NCI-H446 (cell line): ENCODE measurements around the gene UBR1.
"Not testable (repeated sequence)": the region's sequence is repeated elsewhere in the genome, so short reads cannot be mapped to it uniquely, and the experiment has no call there.

Experiments
- DNase-seq, 2 experiments: peaks; one replicate each; lab custom pipeline; 2025; lab: John Stamatoyannopoulos, UW

Gene UBR1

DNA sequence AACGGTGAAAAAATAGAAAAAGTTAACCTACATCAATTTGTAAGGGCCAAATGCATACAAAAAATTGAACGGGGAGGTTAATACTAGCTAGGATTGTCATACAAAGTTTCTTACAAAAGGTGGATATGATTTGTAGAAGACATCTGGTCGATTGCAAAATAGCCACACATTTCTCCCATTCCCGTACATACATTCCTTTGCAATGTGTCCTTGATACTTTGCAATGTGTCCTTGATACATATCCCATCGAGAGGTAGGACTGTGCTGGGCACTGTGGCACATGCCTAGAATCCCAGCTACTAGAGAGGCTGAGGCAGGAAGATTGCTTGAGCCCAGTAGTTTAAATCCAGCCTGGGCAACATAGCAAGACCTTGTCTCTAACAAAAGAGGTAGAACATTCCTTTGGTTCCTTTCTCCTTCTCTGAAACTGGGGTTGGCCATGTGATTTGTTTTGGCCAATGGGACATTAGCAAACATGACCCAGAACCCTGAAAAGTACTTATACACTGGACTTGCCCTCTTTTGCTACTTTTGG, 194.7 kb downstream of the UBR1 start:
- no peak for DNase-seq

DNA sequence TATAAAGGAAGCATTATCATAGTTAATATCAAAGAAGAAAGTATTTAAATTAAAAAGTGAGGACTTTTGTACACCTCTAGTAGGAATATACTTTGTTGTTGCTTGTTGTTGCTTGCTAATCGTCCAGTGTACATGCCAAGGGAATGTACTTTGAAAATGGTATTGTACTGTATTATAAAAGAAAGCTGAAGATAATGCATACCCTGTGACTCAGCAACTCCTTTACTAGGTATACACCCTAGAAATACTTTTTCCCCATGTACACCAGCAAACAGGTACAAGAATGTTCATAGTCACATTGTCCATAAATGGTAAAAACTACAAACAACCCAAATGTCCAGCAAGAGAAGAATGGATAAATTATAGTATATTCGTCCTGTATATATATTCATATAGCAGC, 197.3 kb downstream of the UBR1 start:
- no peak for DNase-seq

DNA sequence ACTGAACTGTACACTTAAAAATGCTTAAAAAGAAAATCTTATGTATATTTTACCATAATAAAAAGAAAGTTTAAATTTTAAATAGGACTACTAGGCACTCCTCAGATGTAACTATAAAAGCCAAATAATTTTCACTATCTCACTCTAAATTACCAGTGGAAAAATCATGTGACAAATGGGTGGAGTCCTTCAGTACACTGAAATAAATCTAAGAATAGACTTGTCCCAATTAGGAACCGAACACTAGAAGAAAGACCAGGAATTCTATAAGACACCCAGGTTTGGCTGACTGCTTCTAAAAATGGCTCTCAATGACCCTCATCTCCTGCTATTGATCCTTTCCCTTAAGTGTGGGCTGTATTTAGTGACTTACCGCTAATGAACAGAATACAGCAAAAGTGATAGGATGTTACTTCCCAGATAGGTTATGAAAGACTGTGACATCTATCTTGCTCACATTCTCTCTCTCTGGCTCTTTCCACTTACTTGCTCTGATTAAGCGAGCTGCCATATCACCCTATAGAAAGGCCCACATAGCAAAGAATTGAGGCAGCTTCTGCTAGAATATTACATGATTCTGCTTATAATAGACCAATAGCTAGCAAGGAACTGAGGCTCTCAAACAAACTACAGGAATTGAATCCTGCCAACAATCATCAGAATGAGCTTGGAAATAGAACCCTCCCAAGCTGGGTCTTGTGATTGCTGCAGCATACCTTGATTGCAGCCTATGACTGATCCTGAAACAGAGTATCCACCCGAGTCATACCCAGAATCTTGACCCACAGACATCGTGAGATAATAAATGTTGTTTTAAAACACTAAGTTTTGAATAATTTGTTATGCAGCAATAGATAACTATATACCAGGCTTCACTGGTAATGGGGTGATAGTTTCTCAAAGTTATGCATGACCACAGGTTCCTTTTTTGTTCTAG, 202.2 kb downstream of the UBR1 start:
- no peak for DNase-seq

DNA sequence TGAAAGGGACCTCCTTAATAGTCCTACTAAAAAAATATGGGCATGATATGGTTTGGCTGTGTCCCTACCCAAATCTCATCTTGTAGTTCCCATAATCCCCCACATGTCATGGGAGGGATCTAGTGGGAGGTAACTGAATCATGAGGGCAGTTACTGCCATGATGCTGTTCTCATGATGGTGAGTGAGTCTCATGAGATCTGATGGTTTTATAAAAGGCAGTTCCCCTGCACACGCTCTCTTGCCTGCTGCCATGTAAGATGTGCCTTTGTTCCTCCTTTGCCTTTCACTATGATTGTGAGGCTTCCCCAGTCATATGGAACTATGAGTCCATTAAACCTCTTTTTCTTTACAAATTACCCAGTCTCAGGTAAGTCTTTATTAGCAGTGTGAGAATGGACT, 211.9 kb downstream of the UBR1 start:
- DNase-seq, result not testable (repeated sequence)
